H1 (cell line): ENCODE data around the gene EYA4. TPM values are rescaled to one million over a fixed set of nuclear protein-coding genes. Genes with fewer than 3 reads are reported as not detected.

Experiments
- CTCF ChIA-PET: fragments of 300-600 bp; sonication (Branson Sonifier 250); formaldehyde crosslinking; loops from one replicate; lab custom pipeline; 2021; ENCODE audit not compliant: partially characterized antibody; lab: Charles Lee
- POLR2A ChIA-PET: fragments of 300-600 bp; sonication (Branson Sonifier 250); formaldehyde crosslinking; loops from one replicate; lab custom pipeline; 2021; ENCODE audit warnings: inconsistent platforms; ENCODE audit not compliant: partially characterized antibody; lab: Charles Lee
- DNase-seq, 2 experiments: peaks; one replicate each; pipeline versions ENCODE4 v3.0.0 to v3.0.0-alpha.2; 2010 to 2022; ENCODE audit warnings: low spot score in 2 of 2, low read depth in 1 of 2, mixed read lengths in 1 of 2
- FAIRE-seq: peaks from 2 replicates; lab custom pipeline; 2011; peaks lifted over from hg19 to GRCh38; lab: Jason Lieb, UNC
- H2AFZ ChIP-seq: 2 replicates; pipeline ENCODE4 v1.8.1; 2012; ENCODE audit warnings: low read length, inconsistent platforms
- H2AK5ac ChIP-seq: 2 replicates; pipeline ENCODE4 v1.6.1; 2013; ENCODE audit warnings: low read depth, low read length
- H2BK120ac ChIP-seq: replicated peaks from 2 replicates; pipeline ENCODE3; 2013; ENCODE audit warnings: low read depth, low read length, inconsistent platforms
- H2BK12ac ChIP-seq: 2 replicates; pipeline ENCODE4 v1.6.1; 2013; ENCODE audit warnings: low read depth, low read length
- H2BK15ac ChIP-seq: 2 replicates; pipeline ENCODE4 v1.6.1; 2013; ENCODE audit warnings: low read length
- H2BK20ac ChIP-seq: 2 replicates; pipeline ENCODE4 v1.6.1; 2013; ENCODE audit warnings: low read length
- H2BK5ac ChIP-seq: 2 replicates; pipeline ENCODE4 v1.6.1; 2013; ENCODE audit warnings: low read depth, low read length
- H3K14ac ChIP-seq: 2 replicates; pipeline ENCODE4 v1.6.1; 2013; ENCODE audit warnings: inconsistent platforms; ENCODE audit not compliant: insufficient read length
- H3K18ac ChIP-seq: 2 replicates; pipeline ENCODE4 v1.6.1; 2013; ENCODE audit warnings: low read length; ENCODE audit errors: extremely low read depth
- H3K23ac ChIP-seq: 2 replicates; pipeline ENCODE4 v1.6.1; 2013; ENCODE audit warnings: inconsistent platforms; ENCODE audit not compliant: insufficient read length
- H3K23me2 ChIP-seq: 2 replicates; pipeline ENCODE4 v1.6.1; 2013; ENCODE audit warnings: low read depth, low read length
- H3K27ac ChIP-seq: 2 replicates; pipeline ENCODE4 v1.6.1; 2011; ENCODE audit warnings: low read depth, low read length, inconsistent platforms
- H3K27me3 ChIP-seq, 4 experiments: replicated peaks in 1 of 4; 1 replicate in 1 of 4; 2 replicates in 3 of 4; pipeline versions ENCODE4 v1.6.1 to v1.8.1; 2011 to 2013; ENCODE audit warnings: low read length in 3 of 4, mild to moderate bottlenecking in 3 of 4, inconsistent platforms in 2 of 4, mixed read lengths in 2 of 4, moderate library complexity in 1 of 4; ENCODE audit not compliant: control insufficient read depth in 3 of 4, insufficient read depth in 3 of 4; ENCODE audit errors: extremely low read depth in 1 of 4
- H3K36me3 ChIP-seq, 4 experiments: 2 replicates each; pipeline versions ENCODE4 v1.6.1 to v1.8.1; 2011 to 2013; ENCODE audit warnings: mild to moderate bottlenecking in 4 of 4, low read length in 3 of 4, moderate library complexity in 2 of 4, control low read depth in 1 of 4, inconsistent platforms in 1 of 4; ENCODE audit not compliant: insufficient read depth in 4 of 4, control insufficient read depth in 2 of 4
- H3K4ac ChIP-seq: replicated peaks from 2 replicates; pipeline ENCODE3; 2013; ENCODE audit warnings: low read length, low read depth, mixed read lengths, inconsistent platforms; ENCODE audit not compliant: insufficient read length
- H3K4me1 ChIP-seq, 4 experiments: replicated peaks in 1 of 4; 1 replicate in 1 of 4; 2 replicates in 3 of 4; pipeline versions ENCODE4 v1.6.1 to v1.8.1; 2011 to 2013; ENCODE audit warnings: low read length in 3 of 4, inconsistent platforms in 2 of 4, mixed read lengths in 1 of 4; ENCODE audit not compliant: insufficient read depth in 4 of 4, control insufficient read depth in 3 of 4
- H3K4me2 ChIP-seq, 2 experiments: 2 replicates each; pipeline versions ENCODE4 v1.6.1 to v1.8.1; 2011 to 2013; ENCODE audit warnings: low read depth in 2 of 2, low read length in 2 of 2, control low read depth in 1 of 2, inconsistent platforms in 1 of 2, mild to moderate bottlenecking in 1 of 2; ENCODE audit not compliant: insufficient read depth in 1 of 2
- H3K4me3 ChIP-seq, 4 experiments: fragments of 200-600, 300-600 bp in 1 of 4; sonication (generic), shearing (Covaris generic), sonication (Bioruptor Twin) in 1 of 4; 2 replicates each; pipeline versions ENCODE4 v1.5.1 to v1.8.1; 2011 to 2016; ENCODE audit warnings: low read length in 4 of 4, low read depth in 3 of 4, control low read depth in 2 of 4, inconsistent platforms in 2 of 4, mild to moderate bottlenecking in 2 of 4, mixed read lengths in 1 of 4, moderate library complexity in 1 of 4; ENCODE audit not compliant: insufficient read depth in 2 of 4; ENCODE audit errors: extremely low read depth in 1 of 4
- H3K56ac ChIP-seq: replicated peaks from 2 replicates; pipeline ENCODE3; 2013; ENCODE audit warnings: low read depth, mild to moderate bottlenecking, mixed read lengths, low read length, inconsistent platforms; ENCODE audit not compliant: insufficient read length
- H3K79me1 ChIP-seq: 2 replicates; pipeline ENCODE4 v1.6.1; 2013; ENCODE audit warnings: low read depth, low read length, control low read depth
- H3K79me2 ChIP-seq, 2 experiments: 2 replicates each; pipeline versions ENCODE4 v1.6.1 to v1.8.1; 2012 to 2013; ENCODE audit warnings: low read length in 2 of 2, mild to moderate bottlenecking in 2 of 2, inconsistent platforms in 1 of 2; ENCODE audit not compliant: insufficient read depth in 2 of 2, control insufficient read depth in 1 of 2
- H3K9ac ChIP-seq, 4 experiments: replicated peaks in 1 of 4; 1 replicate in 1 of 4; 2 replicates in 3 of 4; pipeline versions ENCODE4 v1.6.1 to v1.8.1; 2011 to 2013; ENCODE audit warnings: low read depth in 3 of 4, low read length in 3 of 4, control low read depth in 2 of 4, mild to moderate bottlenecking in 2 of 4, moderate library complexity in 2 of 4, inconsistent platforms in 1 of 4; ENCODE audit errors: extremely low read depth in 1 of 4
- H3K9me3 ChIP-seq, 2 experiments: 2 replicates each; pipeline versions ENCODE4 v1.6.1 to v1.8.1; 2012 to 2013; ENCODE audit warnings: mild to moderate bottlenecking in 2 of 2, moderate library complexity in 2 of 2, control low read depth in 1 of 2, inconsistent platforms in 1 of 2, low read depth in 1 of 2, low read length in 1 of 2, mixed read lengths in 1 of 2; ENCODE audit not compliant: insufficient read depth in 2 of 2
- H4K20me1 ChIP-seq, 2 experiments: replicated peaks in 1 of 2; 2 replicates each; pipeline versions ENCODE3 to v1.8.1; 2011 to 2013; ENCODE audit warnings: inconsistent platforms in 2 of 2, low read length in 2 of 2, mild to moderate bottlenecking in 1 of 2; ENCODE audit not compliant: insufficient read depth in 2 of 2, control insufficient read depth in 1 of 2
- H4K5ac ChIP-seq: 2 replicates; pipeline ENCODE4 v1.6.1; 2013; ENCODE audit warnings: low read length, low read depth, mixed read lengths, inconsistent platforms; ENCODE audit not compliant: insufficient read length
- H4K8ac ChIP-seq: 2 replicates; pipeline ENCODE4 v1.8.0; 2013; ENCODE audit warnings: mild to moderate bottlenecking, moderate library complexity, low read length, inconsistent platforms; ENCODE audit not compliant: insufficient read depth; ENCODE audit errors: extremely low read depth
- H4K91ac ChIP-seq: replicated peaks from 2 replicates; pipeline ENCODE3; 2013; ENCODE audit warnings: low read length, mixed read lengths, inconsistent platforms; ENCODE audit not compliant: insufficient read length
- BCL11A ChIP-seq, 2 experiments: IDR thresholded peaks; one replicate each; pipeline ENCODE4 v1.6.1; 2011; ENCODE audit warnings: low read depth in 2 of 2, low read length in 2 of 2, mild to moderate bottlenecking in 2 of 2
- BRCA1 ChIP-seq: IDR thresholded peaks from 2 replicates; pipeline ENCODE4 v1.6.1; 2012; ENCODE audit warnings: low read depth, low read length, improper control_type of control experiment
- EZH2 ChIP-seq: fragments of 200-600 bp; sonication (generic); IDR thresholded peaks from 2 replicates; pipeline ENCODE4 v1.7.1; 2012; ENCODE audit warnings: low read depth, mild to moderate bottlenecking, moderate library complexity, low read length, inconsistent platforms; ENCODE audit not compliant: severe bottlenecking
- GABPA ChIP-seq: IDR thresholded peaks from 2 replicates; pipeline ENCODE4 v1.6.1; 2011; ENCODE audit warnings: mild to moderate bottlenecking, low read length, moderate library complexity, borderline replicate concordance; ENCODE audit not compliant: insufficient read depth
- JUND ChIP-seq: IDR thresholded peaks from 2 replicates; pipeline ENCODE4 v1.6.1; 2011; ENCODE audit warnings: mild to moderate bottlenecking, improper control_type of control experiment, low read length
- SIRT6 ChIP-seq: IDR thresholded peaks from one replicate; pipeline ENCODE4 v1.7.1; 2012; ENCODE audit warnings: low read length, inconsistent platforms
- SRF ChIP-seq: IDR thresholded peaks from 2 replicates; pipeline ENCODE4 v1.6.1; 2011; ENCODE audit warnings: mild to moderate bottlenecking, low read depth, low read length, moderate library complexity
- ZNF274 ChIP-seq: IDR thresholded peaks from 2 replicates; pipeline ENCODE4 v1.7.0; 2012; ENCODE audit warnings: low read length, borderline replicate concordance; ENCODE audit errors: extremely low read depth
- WGBS, 2 experiments: shearing (Covaris generic) in 1 of 2; methylation state at CpG; one replicate each; pipeline versions ENCODE4 v1.1.6 to v1.1.7; 2013 to 2015; ENCODE audit warnings: low lambda C conversion rate in 2 of 2, mixed read lengths in 2 of 2, inconsistent platforms in 1 of 2, low coverage in 1 of 2, missing lambda C conversion rate in 1 of 2; ENCODE audit not compliant: insufficient replicate concordance in 2 of 2, insufficient coverage in 1 of 2, insufficient read length in 1 of 2; ENCODE audit errors: extremely low coverage in 1 of 2, missing lambda C conversion rate in 1 of 2; 5-methylcytosine and 5-hydroxymethylcytosine counted together
- polyA plus RNA-seq, 7 experiments: library from polyadenylated mRNA; depleted of rRNA in 3 of 7; stranded (reverse) in 5 of 7; unstranded in 2 of 7; fragments of >200 nt in 5 of 7; fragments of 200-250 nt in 2 of 7; gene quantifications; 1 replicate in 5 of 7; 2 replicates in 1 of 7; 4 replicates in 1 of 7; pipeline versions ENCODE4 v1.2.1 to v1.2.3, GENCODE V29; 2011 to 2013; ENCODE audit warnings: missing spikeins in 2 of 7, mixed read lengths in 2 of 7
- total RNA-seq: library from RNA; stranded (reverse); fragmentation: NEBNext Ultra II Directional; extraction: Animal tissue kit (Norgen Biotek cat#: 25700); gene quantifications from 2 replicates; pipeline ENCODE4 v1.2.1, GENCODE V29; 2021

EYA4 gene
- total and polyA plus RNA-seq, 2 of the 8 experiments (the other 6 are each of a cell fraction or from before 2014, with no cell fraction given): 0.06 to 0.17 TPM

DNA sequence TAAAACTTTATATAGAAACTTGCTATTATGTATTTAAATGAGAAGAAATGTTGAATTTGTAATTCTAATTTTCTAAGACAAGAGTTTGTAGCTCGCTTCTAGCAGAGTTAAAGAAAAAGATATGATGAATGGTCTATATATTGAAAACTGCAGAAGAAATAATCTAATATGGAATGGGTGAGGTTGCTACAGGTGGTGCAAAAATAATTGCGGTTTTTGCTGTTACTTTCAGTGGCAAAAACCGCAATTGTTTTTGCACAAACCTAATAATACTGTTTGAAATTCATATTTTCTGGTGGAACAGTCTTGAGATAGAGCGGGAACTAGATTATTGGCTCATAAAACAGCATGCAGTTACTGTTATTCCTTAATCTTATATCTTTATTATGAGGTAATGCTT, 23.9 kb downstream of the EYA4 start:
- no peak overlapping the region for H2BK20ac ChIP-seq
- H3K4me1 ChIP-seq: no peaks in the 10 kb centered on the region
- H3K4ac ChIP-seq: no peak overlapping the region
- no peak overlapping the region for H4K5ac ChIP-seq
- no peak overlapping the region for H2BK120ac ChIP-seq
- H2BK5ac ChIP-seq: no peak overlapping the region
- no peak overlapping the region for H3K23ac ChIP-seq
- no peak for FAIRE-seq
- no peak overlapping the region for H3K27ac ChIP-seq
- H3K56ac ChIP-seq: no peak overlapping the region
- no peak overlapping the region for H2AFZ ChIP-seq
- no peak overlapping the region for H3K14ac ChIP-seq
- CTCF ChIA-PET: no interaction called here
- WGBS, 2 experiments: 90% methylated on average over 4 of the region's 4 CpGs; no CpG with 5 or more reads in 1 of the 2 experiments
- no peak overlapping the region for H3K9ac ChIP-seq
- H4K20me1 ChIP-seq: no peaks in the 10 kb centered on the region
- no peak for TF ChIP-seq SRF
- no peak for TF ChIP-seq BRCA1
- no peak for TF ChIP-seq SIRT6
- no peak for TF ChIP-seq GABPA
- TF ChIP-seq BCL11A (IDR thresholded peaks at IDR 0.05; ENCODE audit: low read depth in 2 of 2, low read length in 2 of 2): no peak
- no peak for TF ChIP-seq ZNF274
- TF ChIP-seq JUND: no peak
- no peak for TF ChIP-seq EZH2
- TF ChIP-seq, all 59 proteins: peak for 0
- no peak for DNase-seq
- no peaks in the 10 kb centered on the region for H3K27me3 ChIP-seq
- no peaks in the 10 kb centered on the region for H3K36me3 ChIP-seq
- no peak overlapping the region for H2BK12ac ChIP-seq
- H2AK5ac ChIP-seq: no peak overlapping the region
- no peaks in the 10 kb centered on the region for H3K23me2 ChIP-seq
- H3K18ac ChIP-seq: no peak overlapping the region
- H3K79me1 ChIP-seq: no peaks in the 10 kb centered on the region
- no peak overlapping the region for H4K8ac ChIP-seq
- H3K9me3 ChIP-seq: no peaks in the 10 kb centered on the region
- H3K4me3 ChIP-seq: no peak overlapping the region
- H3K4me2 ChIP-seq: no peak overlapping the region
- no peaks in the 10 kb centered on the region for H3K79me2 ChIP-seq
- H4K91ac ChIP-seq: no peak overlapping the region
- POLR2A ChIA-PET: no interaction called here
- no peak overlapping the region for H2BK15ac ChIP-seq
